GM12865 (cell line): ENCODE measurements around the gene WDR89.
"Not testable (repeated sequence)": the region's sequence is repeated elsewhere in the genome, so short reads cannot be mapped to it uniquely, and the experiment has no call there.

Experiments used
- DNase-seq: peaks from one replicate; pipeline ENCODE4 v3.0.0; 2010; ENCODE audit warnings: low read depth
- H3K4me3 ChIP-seq: 2 replicates; pipeline ENCODE4 v1.5.1; 2011; ENCODE audit warnings: mild to moderate bottlenecking, low read depth, low read length, control low read depth
- TF ChIP-seq, protein P1 (sequence below): IDR thresholded peaks from 2 replicates; pipeline ENCODE4 v1.5.1; 2011; ENCODE audit warnings: low read length, control low read depth, low read depth, inconsistent platforms; ENCODE audit not compliant: insufficient read depth; ENCODE audit errors: missing control alignments

The WDR89 gene

DNA sequence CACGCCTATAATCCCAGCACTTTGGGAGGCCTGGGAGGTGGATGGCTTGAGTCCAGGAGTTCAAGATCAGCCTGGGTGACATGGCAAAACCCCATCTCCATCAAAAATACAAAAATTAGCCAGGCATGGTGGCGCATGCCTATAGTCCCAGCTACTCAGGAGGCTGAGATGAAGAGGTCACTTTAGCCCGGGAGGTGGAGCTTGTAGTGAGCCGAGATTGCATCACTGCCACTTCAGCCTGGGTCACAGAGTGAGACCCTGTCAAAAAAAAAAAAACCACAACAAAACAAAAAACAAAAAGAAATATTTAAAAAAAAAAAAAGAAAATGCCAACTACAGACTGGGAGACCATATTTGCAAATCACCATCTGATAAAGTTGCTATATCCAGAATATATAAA lies 17.5 kb downstream of the WDR89 start:
- H3K4me3 ChIP-seq = no peak overlapping the region
- no peak for DNase-seq
- TF ChIP-seq, protein P1, sequence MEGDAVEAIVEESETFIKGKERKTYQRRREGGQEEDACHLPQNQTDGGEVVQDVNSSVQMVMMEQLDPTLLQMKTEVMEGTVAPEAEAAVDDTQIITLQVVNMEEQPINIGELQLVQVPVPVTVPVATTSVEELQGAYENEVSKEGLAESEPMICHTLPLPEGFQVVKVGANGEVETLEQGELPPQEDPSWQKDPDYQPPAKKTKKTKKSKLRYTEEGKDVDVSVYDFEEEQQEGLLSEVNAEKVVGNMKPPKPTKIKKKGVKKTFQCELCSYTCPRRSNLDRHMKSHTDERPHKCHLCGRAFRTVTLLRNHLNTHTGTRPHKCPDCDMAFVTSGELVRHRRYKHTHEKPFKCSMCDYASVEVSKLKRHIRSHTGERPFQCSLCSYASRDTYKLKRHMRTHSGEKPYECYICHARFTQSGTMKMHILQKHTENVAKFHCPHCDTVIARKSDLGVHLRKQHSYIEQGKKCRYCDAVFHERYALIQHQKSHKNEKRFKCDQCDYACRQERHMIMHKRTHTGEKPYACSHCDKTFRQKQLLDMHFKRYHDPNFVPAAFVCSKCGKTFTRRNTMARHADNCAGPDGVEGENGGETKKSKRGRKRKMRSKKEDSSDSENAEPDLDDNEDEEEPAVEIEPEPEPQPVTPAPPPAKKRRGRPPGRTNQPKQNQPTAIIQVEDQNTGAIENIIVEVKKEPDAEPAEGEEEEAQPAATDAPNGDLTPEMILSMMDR = no peak

DNA sequence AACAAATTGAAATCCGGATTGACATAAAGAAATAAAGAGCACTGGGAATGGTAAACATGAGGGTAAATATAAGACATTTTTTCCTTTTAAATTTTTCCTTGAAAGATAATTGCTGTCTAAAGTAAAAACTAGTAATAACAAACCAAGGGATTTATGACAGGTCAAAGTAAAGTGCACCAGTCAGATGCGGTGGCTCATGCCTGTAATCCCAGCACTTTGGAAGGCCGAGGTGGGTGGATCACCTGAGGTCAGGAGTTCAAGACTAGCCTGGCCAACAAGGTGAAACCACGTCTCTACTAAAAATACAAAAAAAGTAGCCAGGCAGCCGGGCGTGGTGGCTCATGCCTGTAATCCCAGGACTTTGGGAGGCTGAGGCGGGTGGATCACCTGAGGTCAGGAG lies 19.7 kb downstream of the WDR89 start:
- H3K4me3 ChIP-seq, DNase-seq: not testable (repeated sequence)

DNA sequence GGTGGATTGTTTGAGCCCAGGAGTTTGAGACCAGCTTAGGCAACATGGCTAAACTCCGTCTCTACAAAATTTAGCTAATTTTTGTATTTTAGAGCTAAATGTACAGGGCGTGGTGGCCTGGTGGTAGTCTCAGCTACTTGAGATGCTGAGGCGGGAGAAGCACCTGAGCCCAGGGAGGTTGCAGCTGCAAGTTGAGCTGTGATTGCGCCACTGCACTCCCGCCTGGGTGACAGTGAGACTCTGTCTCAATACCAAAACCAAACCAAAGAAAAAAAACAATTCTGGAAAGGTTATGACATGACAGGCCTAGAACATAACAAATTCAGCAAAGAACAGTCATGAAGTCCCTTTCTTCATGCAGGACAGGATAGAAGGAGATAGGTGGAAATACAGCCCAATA lies 25.7 kb downstream of the WDR89 start:
- TF ChIP-seq, protein P1 = no peak
- DNase-seq = no peak
- no peak overlapping the region for H3K4me3 ChIP-seq

DNA sequence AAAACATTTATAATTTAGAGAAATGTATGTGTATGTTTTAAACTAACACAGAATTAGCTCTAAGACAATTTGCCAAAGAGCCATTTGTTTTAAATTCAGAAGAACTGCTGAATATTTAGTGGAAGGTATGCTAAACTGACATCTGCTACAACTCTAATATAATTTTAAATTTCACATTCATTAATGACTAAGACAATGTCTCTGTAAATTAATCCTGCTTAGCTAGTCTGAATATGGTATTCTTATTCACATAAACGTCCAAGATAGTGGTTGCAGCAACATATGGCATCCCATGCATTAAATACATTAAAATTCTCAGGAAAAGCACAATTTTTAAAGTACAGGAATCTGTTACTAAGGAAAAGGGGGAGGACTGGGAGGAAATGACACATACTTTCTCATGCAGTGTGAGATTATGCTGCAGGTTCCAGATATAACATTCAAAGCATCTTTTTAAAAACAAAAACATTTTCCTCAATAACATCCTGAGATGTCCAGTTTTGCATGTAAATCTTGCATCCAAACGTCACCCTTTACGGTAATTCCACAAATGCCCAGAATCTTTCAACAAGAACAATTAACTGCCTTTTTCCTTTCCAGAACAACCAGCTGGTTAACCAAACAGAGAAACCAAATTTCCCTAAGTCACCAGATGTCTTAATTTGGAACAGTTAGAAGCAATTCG lies 26.9 kb downstream of the WDR89 start:
- TF ChIP-seq, protein P1 = no peak
- no peak for DNase-seq
- no peak overlapping the region for H3K4me3 ChIP-seq

DNA sequence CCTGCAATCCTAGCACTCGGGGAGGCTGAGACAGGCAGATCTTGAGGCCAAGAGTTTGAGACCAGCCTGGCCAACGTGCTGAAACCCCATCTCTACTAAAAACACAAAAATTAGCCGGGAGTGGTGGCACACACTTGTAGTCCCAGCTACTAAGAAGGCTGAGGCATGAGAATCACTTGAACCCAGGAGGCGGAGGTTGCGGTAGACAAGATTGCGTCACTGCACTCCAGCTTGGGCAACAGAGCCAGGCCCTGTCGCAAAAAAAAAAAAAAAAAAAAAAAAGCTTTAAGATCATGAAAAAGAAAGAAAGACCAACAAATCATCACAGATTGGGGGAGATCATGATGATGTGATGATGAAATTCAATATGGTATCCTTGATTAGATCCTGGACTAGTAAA lies 30.6 kb downstream of the WDR89 start:
- no peak overlapping the region for H3K4me3 ChIP-seq
- TF ChIP-seq, protein P1 = no peak
- DNase-seq = no peak

DNA sequence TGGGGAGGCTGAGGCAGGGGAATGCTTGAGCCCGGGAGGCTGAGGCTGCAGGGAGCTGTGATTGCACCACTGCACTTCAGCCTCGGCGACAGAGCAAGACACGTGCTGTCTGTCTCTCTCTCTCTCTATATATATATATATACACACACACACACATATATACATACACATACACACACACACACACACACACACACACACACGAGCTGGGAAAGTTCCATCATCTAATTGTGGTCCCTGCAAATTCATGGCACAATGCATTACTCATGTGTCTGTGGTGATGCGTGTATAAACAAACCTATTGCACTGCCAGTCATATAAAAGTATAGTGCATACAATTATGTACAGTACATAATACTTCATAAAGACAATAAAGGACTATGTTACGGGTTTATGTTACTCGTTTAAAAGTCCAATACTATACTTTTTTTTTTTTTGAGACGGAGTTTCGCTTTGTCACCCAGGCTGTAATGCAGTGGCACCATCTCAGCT lies 36.6 kb downstream of the WDR89 start:
- TF ChIP-seq, protein P1 = no peak
- no peak overlapping the region for H3K4me3 ChIP-seq
- DNase-seq = no peak

DNA sequence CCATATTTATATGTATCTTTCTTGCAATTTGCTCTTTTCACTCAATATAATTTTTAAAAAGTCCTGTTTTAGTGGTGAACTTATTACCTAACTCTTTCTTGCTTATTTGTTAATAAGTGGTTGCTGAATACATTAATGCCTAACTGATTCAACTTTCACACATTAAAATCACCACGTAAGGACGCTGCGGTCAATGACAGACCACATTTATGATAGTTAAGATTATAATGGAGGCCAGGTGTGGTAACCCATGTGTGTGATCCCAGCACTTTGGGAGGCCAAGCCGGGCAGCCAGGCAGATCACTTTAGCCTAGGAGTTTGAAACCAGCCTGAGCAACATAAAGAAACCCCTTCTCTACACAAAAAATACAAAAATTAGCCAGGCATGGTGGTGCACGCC lies 37.0 kb downstream of the WDR89 start:
- H3K4me3 ChIP-seq = no peak overlapping the region
- DNase-seq = no peak
- TF ChIP-seq, protein P1 = no peak
